ENCODE results near the gene ITGA5. TPM values are rescaled to one million over a fixed set of nuclear protein-coding genes. Genes with fewer than 3 reads are reported as not detected.

Gene ITGA5
- total and polyA plus RNA-seq, 9 of the 15 experiments (the other 6 are each of a cell fraction or from before 2014, with no cell fraction given), result 9.1 to 82.1 (median 47.4) TPM

DNA sequence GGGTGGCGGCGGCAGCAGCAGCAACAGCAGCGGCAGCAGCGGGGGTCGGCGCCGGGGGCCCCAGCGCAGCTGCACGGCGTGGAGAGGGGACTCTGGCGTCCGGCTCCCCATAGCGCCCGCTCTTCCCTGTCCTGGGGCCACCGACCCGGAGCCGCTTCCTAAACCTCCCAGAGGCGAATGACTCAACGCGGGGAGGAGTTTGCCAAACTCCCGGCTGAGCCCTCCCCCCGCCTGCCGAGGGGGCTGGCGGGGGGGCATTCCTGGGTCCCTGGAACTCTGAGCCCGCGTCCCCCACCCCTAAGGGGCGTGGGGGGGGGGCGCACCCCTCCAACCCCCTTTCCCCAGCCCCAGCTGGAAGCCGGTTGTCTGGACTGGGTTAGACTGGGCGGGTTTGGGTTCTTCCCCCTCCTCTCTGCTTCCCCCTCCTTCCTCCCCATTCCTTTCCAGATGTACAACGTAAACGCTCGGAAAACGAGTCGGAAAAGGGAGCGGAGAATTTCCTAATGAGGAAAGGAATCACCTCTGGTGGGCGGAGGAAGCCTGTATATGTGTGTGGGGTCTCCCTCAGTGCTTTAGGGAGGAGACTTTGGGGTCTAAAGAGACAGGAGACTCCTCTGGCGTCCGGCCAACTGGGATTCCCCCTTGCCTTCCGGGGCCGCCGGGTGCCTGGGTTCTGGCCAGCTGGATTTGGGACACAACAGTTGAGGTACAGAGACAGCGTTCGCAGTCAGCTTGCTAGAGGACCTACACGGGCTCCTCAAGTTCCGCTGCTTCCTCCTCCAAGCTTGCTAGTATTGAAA lies at the start of gene ITGA5 (continued):
- TF ChIP-seq, protein P1, sequence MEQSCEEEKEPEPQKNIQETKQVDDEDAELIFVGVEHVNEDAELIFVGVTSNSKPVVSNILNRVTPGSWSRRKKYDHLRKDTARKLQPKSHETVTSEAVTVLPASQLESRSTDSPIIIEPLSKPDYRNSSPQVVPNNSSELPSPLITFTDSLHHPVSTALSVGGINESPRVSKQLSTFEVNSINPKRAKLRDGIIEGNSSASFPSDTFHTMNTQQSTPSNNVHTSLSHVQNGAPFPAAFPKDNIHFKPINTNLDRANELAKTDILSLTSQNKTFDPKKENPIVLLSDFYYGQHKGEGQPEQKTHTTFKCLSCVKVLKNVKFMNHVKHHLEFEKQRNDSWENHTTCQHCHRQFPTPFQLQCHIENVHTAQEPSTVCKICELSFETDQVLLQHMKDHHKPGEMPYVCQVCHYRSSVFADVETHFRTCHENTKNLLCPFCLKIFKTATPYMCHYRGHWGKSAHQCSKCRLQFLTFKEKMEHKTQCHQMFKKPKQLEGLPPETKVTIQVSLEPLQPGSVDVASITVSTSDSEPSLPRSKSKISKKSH (CRISPR knock-in tag; IDR thresholded peaks at IDR 0.05), result no peak
- no peak for TF ChIP-seq CEBPG (CRISPR knock-in tag; IDR thresholded peaks at IDR 0.05)
- TF ChIP-seq CEBPG (tag; conservative IDR thresholded peaks at IDR 0.05 in 1 of 2, IDR thresholded peaks at IDR 0.05 in 1 of 2), result peak in 1 of 2 experiments; percentile 65; a peak in 2 of 4 replicates
- 0 out of 2 replicates have a peak, but pooled peaks have one; percentile 21 for TF ChIP-seq SMARCE1 (IDR thresholded peaks at IDR 0.05)
- no peak for TF ChIP-seq ARNT (IDR thresholded peaks at IDR 0.05)
- TF ChIP-seq, protein P2, sequence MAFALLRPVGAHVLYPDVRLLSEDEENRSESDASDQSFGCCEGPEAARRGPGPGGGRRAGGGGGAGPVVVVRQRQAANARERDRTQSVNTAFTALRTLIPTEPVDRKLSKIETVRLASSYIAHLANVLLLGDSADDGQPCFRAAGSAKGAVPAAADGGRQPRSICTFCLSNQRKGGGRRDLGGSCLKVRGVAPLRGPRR (CRISPR knock-in tag; IDR thresholded peaks at IDR 0.05), result no peak
- TF ChIP-seq, protein P3, sequence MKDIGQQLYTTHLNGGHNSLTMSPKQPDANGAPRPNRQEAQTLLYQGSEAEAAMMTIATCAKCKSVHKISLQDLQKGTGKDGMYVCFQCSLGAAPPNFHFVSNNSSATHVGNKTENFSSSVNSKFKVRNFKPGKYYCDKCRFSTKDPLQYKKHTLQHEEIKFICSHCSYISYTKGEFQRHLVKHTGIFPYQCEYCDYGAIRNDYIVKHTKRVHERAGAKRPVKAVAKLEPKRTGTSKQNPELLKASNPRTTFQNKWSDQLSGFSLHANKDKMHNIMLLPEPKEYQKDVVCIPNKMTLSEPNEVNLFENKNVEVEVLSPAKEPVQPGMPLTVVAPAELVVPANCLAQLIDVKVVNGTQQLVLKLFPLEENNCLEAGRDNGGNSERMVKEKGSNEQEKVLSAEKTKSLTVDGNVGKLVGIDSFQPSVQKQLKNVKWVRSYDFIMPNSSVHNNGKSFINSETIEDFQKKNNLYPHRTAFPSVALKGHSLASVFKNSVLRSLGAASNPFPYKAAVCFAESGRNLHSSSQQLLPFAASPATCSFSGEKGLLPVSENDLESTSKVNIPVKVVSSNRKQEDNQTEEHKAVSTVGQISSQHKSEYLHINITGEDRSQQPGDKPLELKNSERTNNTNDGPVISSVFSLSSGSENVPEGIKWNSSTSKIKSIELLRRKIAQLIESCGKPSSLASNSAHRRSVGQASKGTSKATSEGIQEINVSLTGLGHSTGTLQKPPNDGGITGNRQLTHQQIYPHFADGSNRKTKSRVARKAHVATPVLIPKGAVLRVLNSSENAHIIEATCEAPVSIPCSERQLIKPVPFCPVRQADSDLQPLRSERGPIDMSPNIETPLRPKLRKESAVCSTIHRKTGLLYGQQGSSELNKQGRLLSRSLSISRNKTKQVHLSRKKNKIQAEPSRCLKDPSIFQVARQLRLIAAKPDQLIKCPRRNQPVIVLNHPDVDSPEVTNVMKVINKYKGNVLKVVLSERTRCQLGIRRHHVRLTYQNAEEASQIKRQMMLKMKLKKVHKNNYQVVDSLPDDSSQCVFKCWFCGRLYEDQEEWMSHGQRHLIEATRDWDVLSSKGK (CRISPR knock-in tag; IDR thresholded peaks at IDR 0.05), result no peak
- TF ChIP-seq, protein P4, sequence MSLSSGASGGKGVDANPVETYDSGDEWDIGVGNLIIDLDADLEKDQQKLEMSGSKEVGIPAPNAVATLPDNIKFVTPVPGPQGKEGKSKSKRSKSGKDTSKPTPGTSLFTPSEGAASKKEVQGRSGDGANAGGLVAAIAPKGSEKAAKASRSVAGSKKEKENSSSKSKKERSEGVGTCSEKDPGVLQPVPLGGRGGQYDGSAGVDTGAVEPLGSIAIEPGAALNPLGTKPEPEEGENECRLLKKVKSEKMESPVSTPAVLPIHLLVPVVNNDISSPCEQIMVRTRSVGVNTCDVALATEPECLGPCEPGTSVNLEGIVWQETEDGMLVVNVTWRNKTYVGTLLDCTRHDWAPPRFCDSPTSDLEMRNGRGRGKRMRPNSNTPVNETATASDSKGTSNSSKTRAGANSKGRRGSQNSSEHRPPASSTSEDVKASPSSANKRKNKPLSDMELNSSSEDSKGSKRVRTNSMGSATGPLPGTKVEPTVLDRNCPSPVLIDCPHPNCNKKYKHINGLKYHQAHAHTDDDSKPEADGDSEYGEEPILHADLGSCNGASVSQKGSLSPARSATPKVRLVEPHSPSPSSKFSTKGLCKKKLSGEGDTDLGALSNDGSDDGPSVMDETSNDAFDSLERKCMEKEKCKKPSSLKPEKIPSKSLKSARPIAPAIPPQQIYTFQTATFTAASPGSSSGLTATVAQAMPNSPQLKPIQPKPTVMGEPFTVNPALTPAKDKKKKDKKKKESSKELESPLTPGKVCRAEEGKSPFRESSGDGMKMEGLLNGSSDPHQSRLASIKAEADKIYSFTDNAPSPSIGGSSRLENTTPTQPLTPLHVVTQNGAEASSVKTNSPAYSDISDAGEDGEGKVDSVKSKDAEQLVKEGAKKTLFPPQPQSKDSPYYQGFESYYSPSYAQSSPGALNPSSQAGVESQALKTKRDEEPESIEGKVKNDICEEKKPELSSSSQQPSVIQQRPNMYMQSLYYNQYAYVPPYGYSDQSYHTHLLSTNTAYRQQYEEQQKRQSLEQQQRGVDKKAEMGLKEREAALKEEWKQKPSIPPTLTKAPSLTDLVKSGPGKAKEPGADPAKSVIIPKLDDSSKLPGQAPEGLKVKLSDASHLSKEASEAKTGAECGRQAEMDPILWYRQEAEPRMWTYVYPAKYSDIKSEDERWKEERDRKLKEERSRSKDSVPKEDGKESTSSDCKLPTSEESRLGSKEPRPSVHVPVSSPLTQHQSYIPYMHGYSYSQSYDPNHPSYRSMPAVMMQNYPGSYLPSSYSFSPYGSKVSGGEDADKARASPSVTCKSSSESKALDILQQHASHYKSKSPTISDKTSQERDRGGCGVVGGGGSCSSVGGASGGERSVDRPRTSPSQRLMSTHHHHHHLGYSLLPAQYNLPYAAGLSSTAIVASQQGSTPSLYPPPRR (CRISPR knock-in tag; IDR thresholded peaks at IDR 0.05; ENCODE audit: borderline replicate concordance), result no peak
- TF ChIP-seq, protein P5, sequence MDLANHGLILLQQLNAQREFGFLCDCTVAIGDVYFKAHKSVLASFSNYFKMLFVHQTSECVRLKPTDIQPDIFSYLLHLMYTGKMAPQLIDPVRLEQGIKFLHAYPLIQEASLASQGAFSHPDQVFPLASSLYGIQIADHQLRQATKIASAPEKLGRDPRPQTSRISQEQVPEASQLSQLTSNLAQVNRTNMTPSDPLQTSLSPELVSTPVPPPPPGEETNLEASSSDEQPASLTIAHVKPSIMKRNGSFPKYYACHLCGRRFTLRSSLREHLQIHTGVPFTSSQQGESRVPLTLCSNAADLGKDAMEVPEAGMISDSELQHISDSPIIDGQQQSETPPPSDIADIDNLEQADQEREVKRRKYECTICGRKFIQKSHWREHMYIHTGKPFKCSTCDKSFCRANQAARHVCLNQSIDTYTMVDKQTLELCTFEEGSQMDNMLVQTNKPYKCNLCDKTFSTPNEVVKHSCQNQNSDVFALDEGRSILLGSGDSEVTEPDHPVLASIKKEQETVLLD (IDR thresholded peaks at IDR 0.05), result no peak
- TF ChIP-seq FOXJ2 (tag; IDR thresholded peaks at IDR 0.05), result no peak
- TF ChIP-seq SUPT5H (IDR thresholded peaks at IDR 0.05), result peak; percentile 73
- TF ChIP-seq ETV6 (IDR thresholded peaks at IDR 0.05; ENCODE audit: borderline replicate concordance in 1 of 2, low read depth in 2 of 2, low read length in 1 of 2), result no peak
- TF ChIP-seq ETV6 (CRISPR knock-in tag; IDR thresholded peaks at IDR 0.05; ENCODE audit: borderline replicate concordance), result no peak
- no peak for TF ChIP-seq DIDO1 (tag; IDR thresholded peaks at IDR 0.05; ENCODE audit: low read depth)
- TF ChIP-seq RBBP5 (IDR thresholded peaks at IDR 0.05; ENCODE audit: borderline replicate concordance, insufficient read depth, low read length, poor library complexity, severe bottlenecking), result no peak
